GM12874 (cell line): ENCODE results near the gene YARS1.

Experiments
- TF ChIP-seq, protein P1 (sequence below): IDR thresholded peaks from 2 replicates; pipeline ENCODE4 v1.5.1; 2011; ENCODE audit warnings: low read depth, mild to moderate bottlenecking, control low read depth, low read length, moderate library complexity; ENCODE audit not compliant: insufficient read depth

The YARS1 gene

DNA sequence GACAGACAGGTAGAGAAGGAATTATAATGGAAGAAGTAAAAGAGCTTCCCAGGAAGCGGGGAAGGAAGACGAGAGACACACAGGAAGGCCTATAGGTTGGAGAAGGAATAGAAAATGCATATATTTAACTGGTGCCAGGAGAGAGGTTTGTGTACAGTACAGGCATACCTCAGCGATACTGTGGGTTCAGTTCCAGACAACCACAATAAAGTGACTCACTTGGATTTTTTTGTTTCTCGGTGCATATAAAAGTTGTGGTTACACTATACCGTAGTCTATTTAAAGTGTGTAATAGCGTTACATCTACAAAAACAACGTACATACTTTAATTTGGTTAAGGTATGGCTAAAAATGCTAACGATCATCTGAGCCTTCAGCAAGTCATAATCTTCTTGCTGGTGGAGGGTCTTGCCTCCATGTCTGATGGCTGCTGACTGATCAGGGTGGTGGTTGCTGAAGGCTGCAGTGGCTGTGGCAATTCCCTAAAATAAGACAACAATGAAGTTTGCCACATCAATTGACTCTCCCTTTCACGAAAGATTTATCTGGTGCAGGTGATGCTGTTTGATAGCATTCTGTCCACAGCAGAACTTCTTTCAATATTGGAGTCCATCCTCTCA lies 16.0 kb downstream of the YARS1 start:
- TF ChIP-seq, protein P1, sequence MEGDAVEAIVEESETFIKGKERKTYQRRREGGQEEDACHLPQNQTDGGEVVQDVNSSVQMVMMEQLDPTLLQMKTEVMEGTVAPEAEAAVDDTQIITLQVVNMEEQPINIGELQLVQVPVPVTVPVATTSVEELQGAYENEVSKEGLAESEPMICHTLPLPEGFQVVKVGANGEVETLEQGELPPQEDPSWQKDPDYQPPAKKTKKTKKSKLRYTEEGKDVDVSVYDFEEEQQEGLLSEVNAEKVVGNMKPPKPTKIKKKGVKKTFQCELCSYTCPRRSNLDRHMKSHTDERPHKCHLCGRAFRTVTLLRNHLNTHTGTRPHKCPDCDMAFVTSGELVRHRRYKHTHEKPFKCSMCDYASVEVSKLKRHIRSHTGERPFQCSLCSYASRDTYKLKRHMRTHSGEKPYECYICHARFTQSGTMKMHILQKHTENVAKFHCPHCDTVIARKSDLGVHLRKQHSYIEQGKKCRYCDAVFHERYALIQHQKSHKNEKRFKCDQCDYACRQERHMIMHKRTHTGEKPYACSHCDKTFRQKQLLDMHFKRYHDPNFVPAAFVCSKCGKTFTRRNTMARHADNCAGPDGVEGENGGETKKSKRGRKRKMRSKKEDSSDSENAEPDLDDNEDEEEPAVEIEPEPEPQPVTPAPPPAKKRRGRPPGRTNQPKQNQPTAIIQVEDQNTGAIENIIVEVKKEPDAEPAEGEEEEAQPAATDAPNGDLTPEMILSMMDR = no peak

DNA sequence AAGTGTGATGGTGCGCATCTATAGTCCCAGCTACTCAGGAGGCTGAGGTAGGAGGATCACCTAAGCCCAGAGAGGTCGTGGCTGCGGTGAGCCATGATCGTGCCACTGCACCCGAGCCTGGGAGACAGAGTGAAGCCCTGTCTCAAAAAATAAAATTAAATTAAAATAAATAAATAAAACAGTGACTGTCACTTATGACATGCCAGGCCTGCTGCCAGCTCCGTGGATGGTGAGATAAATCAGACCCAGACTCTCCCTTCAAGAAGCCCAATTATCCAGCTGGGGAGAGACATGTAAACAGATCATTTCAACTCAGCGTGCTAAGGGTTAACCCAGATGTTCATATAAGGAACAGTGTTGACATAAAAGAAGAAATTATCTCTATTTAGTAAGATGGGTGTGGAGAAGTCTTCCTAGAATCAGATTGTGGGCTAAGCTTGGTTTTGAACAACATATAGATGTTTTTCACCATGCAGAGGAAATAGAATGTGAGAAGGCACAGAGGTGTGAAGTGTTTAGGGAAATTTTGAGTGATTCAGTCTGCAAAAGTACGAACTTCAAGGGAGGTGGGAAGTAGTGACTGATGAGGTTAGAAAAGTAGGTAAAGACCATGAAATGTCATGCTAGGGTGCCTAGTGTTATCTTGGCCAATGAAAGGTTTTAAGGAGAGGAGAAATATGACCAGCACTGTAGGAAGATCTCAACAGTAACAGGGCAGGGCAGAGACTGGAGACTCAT lies 18.3 kb downstream of the YARS1 start:
- TF ChIP-seq, protein P1 = no peak

DNA sequence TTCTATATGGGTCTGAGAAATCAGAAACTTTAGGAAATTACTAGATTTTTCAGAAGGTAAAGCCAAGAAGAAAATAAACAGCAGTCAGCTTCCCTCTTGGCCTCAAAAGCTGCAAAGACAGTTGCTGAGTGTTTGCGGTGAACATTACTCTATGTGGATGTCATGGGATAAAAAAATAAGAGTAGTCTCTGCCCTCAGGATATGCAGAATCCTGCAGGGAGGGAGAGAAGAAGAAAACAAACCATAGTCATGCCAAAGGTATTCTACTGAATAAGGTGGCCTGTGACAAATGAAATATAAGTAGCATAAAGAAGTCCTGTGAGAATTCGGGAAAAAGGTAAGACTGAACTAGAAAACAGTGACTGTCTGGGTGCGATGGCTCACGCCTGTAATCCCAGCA lies 19.0 kb downstream of the YARS1 start:
- TF ChIP-seq, protein P1 = no peak

DNA sequence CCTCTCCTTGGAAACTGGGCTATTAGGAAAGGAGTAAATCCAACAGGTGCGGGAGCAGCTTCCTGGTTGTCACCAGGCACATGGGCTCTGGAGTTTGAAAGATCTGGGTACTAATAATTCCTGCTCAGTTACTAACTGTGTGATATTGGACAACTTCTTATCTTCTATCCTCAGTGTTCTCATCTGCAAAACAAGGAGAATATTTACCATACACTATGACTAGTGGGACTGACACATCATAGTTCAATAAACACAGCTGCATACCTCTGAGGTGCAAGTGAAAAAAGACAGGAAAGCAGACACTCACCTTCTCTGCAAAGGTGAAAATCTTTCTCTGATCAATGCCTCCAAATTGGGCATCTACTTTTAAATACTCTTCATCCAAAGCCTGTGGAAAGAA lies 19.7 kb downstream of the YARS1 start:
- TF ChIP-seq, protein P1 = no peak

DNA sequence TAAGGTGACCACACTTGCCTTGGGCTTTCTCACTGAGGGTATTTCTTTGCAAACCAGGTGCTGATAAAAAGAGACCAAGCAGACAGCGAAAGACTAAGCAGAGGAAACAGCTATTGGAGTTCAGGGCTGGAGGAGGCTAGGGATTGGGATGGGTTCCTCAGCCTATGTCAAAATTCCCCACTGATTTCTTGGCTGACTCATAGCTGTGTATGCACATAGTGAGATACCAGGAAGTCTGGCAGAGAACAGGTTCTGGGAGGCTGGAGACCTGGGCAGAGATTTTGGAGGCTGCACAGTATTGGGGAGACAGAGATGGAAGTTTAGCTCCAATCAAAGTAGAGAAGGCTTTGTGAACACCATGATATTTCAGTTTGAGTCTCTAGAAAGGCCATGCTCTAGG lies 25.3 kb downstream of the YARS1 start:
- TF ChIP-seq, protein P1 = no peak

DNA sequence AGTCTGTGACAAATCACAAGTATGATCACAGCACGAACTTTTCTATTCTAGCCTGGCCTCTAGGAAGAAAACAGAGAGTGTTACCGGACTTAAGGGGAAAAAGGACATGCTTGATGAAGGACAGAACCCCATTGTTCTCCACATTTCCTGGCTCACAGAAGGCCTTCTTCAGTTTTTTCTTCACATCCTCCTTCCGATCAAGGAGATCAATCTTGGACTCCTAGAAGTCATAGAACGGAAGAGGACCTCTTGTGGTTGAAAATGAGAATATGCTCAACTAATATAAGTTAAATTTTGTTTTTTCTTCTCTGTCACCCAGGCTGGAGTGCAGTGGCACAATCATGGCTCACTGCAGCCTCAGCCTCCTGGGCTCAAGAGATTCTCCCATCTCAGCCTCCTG lies 30.3 kb downstream of the YARS1 start:
- TF ChIP-seq, protein P1 = peak; percentile 24; the same call in 1 of the 2 replicates

DNA sequence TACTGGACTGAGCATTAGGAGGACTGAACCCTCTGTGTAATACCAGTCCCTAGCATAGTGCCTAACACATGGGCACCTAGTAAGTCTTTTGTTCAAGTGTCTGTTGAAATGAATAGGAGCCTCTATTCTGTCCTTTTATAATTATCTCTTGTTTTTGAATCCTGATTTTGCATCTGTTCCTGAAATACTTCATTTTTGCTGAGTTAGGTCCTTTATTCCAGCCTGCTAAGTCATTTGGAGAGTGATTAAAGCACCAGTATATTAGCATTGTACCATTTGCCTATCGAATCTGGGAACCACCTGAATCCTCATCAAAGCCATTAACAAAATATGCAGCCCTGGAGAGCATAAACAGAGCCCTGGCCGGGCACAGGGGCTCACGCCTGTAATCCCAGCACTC lies 32.3 kb downstream of the YARS1 start:
- TF ChIP-seq, protein P1 = no peak
